ENCODE results near the gene LLGL1.
"Not testable (repeated sequence)": the region's sequence is repeated elsewhere in the genome, so short reads cannot be mapped to it uniquely, and the experiment has no call there.

Gene LLGL1

DNA sequence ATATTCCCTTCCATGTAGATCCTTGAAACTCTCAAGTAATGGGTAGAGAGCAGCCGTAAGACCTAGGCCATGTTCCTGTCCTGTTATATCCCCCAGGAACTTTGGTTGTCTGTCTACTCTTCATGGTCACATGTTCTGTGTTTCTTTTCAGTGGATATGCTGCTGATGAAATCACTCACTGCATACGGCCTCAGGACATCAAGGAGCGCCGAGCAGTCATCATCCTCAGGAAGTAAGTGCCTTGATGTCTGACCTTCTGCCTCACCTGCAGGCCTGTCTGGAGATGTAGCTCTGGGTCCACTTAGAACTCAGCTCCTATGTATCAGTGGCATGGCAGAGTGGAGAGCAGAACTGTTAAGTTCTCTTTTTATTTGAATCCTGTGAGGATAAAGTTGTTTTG is 30.6 kb upstream of the LLGL1 start:
- FAIRE-seq: no peak

DNA sequence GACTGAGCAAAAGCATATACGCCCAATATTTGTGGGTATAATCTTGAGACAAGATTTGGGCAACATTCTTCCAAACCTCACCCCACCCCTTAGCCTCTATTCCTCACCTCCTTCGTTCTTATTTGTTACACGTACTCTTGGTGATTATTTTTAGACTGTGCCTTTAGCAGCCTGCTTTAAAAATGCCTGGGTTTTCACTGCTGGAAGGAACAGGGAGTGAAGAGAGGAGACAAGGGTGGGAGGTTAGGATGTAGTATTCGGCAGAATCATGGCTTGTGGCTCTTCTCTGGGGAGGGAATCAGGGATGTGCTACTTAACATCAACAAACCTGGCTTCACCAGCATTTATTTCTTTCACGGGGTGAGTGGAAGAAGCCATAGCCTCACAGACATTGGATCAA is 30.2 kb upstream of the LLGL1 start:
- FAIRE-seq: no peak

DNA sequence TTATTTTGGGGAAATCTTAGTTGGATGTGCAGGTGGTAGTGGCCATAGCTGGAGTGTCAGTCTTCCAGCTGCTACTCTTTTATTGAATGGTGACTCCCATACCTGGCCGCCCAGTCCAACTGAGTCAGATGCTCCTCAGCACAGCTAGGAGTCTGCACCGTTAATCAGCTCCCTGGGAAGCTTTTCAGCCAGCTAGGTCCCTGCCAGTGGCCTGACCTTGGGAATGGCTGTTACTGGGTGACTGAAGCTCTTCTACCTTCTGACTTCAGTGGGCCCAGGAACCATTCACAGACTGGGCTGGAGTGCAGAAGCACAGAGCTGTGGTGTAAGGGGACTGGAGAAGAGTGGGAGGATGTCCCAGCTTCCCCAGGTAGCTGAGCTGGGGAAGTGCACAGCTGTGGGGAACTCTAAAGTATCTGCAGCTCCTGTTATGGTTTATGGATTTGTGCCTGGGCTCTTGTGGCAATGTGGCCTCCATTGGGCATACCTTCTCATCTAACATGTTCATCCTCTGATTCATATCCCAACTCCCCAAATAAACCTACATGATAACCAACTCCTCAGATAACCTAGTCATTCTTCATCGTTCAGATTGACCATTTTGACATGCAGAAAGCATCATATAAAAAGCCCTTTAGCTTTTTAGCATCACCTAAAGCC is 27.8 kb upstream of the LLGL1 start:
- no peak for FAIRE-seq

DNA sequence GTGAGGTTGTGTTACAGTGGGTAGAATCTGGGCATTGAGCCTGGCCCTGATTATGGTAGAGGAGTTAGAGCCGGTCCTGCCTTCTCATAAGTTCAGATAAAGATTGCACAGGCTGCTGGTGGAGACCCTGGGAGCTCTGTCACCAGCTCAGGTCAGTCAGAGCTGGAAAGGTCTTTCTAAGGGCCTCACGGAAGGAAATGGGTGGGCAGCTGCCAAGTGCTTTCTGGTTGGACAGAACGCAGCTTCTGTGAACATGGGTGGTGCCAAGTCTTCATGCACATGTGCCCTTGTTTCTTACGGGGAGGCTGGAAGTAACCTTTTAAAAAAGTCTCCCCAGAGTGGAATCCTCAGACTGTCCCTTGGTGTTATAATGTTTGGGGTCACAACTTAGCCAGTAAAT is 26.9 kb upstream of the LLGL1 start:
- no peak for FAIRE-seq

DNA sequence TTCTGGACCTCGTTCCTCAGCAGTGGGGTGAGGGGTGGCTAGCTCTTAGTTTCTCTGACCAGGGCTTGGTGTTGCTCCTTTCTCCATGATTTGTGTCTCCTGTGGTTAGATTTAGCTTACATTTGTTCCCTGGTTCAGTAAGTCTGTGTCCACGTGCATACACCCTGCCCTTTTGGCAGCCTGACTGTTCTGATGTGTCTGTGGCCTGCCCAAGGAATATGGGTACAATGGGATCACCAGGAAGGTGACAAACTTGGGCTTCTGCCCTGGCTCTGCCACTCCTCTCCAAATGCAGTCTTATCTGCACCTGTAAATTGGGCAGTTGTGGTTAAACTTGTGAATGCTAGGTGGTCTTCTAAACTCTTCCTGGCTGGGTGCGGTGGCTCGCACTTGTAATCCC is 24.3 kb upstream of the LLGL1 start:
- no peak for FAIRE-seq

DNA sequence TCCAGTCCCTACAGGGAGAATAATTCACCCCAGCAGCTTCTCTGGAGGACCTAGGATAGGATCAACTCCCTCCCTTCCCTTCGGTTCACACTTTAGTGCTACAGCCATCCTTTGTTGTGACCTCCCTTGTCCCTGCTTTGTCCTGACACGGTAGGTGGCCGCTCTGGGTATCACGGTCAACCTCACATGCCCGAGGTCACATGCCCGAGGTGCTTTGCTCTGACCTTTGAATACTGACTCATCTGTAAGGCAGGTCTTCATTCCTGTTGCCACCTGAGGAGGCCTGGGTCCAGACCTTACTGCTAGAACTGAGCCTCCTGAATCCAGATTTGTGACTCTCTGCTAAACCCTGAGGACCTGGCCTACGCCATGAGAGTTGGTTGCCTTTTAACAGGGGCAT is 22.1 kb upstream of the LLGL1 start:
- FAIRE-seq: peak; percentile 89

DNA sequence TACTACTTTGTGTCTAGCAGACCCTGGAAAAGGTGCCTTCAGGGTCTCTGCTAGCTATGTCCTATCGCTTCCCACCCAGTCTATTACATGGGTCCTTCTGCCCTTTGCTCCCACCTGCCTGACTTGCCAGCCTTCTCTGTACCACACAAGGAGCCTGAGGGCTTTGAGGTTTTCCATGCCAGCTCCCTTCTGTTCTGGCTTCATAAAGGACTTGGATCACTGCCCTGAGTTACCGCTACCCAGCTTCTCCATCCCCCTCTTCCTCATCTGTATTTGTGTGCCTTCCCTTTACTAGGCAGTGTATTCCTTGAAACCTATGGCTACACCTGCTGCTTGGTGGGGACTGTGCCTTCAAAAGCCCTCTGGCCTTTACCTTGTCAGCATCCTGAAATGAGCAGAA is 19.6 kb upstream of the LLGL1 start:
- FAIRE-seq: no peak

DNA sequence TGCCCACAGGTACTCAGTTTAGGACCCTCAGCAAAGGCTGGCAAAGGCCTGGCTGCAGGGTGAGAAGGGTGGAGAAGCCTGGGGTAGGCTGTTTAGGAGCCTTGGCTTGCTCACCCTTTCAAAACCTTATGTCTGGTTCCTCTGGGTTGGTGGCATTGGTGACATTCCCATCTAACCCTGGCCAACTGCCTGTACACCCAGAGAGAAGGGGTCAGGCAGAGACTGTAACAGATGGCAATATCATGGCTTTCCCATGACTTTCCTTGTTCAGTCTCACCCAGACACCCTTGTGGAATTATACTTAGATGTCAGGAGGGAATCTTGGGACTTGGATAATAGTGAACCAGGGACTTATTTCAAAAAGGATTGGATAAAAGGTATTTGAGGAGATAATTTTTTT is 18.5 kb upstream of the LLGL1 start:
- FAIRE-seq: no peak

DNA sequence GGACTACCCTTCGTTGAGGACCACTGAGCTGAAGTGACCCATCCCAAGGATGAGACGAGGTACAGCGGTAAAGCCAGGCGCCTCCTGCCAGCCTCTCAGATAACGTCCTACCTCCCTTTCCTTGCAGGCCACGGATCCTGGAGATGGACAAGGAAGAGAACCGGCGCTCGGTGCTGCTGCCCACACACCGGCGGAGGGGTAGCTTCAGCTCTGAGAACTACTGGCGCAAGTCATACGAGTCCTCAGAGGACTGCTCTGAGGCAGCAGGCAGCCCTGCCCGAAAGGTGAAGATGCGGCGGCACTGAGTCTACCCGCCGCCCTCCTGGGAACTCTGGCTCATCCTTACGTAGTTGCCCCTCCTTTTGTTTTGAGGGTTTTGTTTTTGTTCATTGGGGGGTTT is 17.3 kb upstream of the LLGL1 start:
- no peak for FAIRE-seq

DNA sequence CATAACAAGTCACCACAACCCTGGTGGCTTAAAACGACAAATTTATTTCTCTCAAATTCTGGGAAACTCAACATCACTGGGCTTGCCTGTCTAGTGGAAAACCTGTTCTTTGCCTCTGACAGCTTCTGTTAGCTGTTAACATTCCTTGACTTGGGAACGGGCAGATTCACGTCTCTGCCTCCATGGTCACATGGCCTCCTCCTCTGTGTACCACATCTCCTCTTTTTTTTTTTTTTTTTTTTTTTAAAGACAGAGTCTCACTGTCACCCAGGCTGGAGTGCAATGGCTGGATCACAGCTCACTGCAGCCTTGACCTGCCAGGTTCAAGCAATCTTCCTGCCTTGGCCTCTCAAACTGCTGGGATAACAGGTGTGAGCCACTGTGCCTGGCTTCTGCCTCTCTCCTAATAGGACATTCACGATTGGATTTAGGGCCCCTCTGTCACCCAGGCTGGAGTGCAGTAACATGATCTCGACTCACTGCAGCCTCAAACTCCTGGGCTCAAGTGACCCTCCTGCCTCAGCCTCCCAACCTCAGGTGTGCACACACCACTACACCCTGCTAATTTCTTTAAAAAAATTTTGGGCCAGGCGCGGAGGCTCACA is 11.7 kb upstream of the LLGL1 start:
- FAIRE-seq: peak; percentile 6

DNA sequence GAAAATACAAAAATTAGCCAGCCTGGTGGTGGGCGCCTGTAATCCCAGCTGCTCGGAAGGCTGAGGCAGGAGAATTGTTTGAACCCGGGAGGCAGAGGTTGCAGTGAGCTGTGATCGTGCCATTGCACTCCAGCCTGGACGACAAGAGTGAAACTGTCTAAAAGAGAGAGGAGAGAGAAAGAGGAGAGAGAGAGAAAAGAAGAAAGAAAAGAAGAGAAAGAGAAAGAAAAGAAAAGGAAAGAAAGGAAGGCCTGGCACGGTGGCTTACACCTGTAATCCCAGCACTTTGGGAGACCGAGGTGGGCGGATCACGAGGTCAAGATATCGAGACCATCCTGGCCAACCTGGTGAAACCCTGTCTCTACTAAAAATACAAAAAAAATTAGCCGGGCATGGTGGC is 8.5 kb upstream of the LLGL1 start:
- not testable (repeated sequence) for FAIRE-seq

DNA sequence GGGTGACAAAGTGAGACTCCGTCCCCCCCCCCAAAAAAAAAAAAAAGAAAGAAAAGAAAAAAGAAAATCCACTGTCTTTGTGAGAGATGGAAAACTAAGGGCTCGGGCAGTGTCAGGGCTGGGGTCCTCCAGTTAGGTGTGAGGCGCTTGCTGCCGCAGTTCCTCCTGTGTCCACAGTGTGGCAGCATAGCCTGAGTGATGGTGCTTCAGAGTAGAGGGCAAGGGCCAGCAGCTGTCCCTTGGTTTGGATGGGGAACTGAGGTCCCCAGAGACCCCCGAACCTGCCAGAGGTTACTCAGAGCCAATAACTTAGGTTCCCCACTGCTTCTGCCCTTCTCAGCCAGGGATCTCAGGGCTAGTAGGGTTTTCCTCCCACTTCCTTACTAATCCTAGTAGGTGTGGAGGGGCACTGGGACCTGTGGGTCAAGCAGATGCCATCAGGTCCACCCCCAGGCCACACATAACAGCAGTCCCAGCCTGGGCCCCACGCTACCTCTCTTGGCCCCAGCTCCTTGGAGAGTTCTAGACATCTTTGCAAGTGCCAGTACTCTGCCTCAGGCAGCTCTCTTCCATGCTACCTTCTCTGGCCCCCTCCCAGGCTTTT is 7.9 kb upstream of the LLGL1 start:
- FAIRE-seq: peak; percentile 48

DNA sequence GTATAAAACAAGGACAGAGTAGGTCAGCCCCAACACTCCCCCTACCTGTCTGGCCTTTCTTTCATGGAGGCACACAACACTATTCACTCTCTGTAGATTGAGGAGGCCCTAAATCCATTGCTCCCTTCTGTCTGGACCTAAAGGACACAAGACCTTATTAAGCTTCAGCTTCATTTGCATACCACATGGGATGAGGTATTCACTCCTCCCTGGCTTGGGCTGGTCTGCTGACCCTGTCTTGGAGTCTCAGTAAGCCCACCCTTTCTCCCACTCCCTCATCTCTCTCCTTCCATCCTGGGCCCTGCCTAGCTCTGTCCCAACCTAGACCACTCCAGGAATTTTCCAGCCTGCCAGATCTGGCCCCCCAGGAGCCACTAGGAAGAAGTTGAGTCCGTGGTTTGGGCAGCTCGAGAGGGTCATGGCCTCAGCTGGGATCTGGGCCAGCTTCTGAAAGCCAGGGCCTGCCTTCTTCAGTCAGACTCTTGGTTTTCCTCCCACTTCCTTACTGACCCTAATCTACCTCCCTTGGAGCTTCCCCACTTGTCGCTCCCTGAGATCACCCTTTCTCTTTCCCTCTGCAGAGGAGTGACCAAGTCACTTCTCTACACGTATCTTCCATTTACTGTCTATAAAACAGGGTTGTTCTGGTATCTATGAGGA is 6.5 kb upstream of the LLGL1 start:
- FAIRE-seq: no peak

DNA sequence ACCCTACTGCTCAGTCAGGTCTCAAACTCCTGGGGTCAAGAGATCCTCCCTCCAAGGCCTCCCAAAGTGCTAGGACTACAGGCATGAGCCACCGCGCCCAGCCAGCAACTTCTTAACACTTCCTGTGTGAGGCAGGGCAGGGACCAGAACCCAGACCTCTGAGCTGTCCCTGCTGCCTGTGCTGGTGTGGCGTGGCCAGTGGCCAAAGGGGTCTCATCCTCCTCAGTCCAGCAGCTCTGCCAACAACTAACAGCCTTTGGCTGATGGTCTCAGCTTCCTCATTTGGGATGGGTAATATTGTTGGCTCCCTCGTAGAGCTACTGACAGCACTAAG is 1.4 kb upstream of the LLGL1 start:
- FAIRE-seq: no peak

DNA sequence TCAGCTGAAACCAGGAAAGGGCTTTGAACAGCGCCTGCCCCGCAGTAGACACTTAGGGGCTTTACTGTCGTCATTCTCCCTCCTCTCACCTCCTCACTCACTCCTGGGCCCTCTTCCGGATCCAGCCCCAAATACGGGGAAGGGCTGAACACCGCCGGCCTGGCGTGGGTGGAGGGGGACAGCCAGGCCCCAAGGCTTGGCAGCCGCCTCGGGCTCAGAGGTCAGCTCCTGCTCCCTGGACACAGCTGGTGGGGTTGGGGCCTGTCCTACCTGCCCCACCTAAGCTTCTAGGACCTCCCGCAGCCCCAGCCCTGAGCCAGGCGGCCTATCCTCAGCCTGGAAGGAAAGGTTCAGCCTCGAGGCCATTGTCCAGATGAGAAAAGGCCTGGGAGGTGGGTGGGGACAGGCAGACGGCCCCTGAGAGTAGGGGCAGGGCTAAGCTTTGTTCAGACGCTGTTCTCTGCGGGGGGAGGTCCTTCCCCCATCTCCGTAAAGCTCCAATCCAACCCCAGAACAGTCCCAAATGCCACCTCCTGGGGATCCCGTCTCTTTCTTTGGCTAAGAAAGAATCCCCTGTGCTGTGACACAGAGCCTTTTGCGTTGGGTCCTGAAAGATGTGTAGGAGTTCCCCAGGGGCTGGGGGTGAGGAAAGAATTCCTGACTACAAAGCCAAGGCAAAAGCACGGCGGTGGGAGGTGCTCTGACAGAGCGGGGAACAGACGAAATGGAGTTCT is 881 bp upstream of the LLGL1 start:
- peak; percentile 89 for FAIRE-seq

DNA sequence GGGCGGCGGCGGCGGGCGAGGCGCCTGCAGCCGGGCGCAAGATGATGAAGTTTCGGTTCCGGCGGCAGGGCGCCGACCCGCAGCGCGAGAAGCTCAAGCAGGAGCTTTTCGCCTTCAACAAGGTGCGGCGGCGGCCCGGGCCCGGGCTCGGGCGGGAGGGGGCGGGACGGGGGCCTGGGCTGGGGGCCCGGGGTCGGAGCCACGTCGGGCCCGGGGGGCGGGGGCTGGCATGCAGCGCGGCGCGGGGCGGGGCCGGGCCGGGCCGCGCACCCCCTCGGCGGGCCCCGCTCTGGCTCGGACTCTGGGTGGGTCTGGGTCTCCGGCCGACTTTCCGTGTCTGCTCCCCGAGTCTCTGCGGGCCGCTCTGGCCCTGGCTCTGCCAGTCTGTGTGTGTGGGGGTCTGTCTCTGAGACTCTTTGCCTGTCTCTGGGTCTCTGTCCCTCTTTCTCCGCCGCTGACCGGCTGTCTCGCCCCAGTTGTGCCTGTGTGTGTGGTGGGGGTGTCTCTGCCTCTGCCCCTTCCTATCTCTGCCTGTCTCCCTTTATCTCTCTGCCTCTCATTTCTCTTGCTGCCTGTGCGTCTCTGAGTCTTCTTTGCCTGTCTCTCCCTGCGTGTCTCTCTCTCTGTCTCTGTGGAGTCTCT is 328 bp downstream of the LLGL1 start:
- FAIRE-seq: no peak

DNA sequence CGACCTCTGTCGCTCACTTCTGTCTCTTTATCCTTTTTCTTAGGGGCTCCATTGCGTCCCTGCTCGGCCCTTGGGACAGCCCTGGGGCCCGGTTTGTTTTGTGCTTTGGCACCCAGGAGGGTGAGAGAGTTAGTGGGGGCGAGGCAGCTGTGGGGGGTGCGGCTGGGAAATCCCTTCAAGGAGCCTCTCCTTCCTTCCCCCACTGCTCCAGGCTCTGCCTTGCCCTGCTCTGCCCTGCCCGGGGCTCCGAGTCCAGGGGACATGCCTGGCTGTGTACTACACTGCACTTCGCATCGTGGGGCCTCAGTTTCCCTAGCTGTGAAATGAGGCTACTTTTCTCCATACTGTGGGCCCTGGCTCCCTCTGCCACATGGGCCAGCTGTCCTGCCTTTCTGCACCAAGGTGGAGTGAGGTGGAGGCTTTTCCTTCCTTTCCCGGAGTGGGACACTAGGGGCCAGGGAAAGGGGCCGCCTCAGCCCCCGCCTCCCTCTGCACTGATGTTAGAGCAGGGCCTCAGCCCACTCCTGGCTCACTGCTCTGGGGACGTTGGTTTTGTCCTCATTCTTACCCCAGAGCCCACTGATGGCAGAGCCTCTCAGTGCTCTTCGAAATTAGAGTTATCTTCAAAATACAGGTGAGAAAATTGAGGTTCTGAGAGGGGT is 980 bp downstream of the LLGL1 start:
- FAIRE-seq: no peak

DNA sequence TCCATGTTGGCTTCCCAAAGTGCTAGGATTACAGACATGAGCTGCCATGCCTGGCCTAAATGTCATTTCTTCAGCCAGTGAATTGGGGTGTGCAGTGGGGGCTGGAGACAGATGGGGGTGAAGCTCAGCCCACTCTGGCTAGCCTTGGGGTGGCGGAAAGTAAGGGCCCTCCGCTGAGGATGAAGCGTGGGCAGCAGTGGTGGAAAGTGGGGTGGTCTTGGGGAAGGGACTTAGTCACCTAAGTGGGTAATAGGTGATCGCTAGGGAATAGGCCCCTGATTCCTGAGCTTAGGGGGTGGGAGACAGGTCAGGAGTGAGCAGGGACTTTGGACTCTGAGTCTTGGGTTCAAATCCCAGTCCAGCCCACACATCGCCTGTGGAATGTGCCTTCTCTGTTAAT is 2.2 kb downstream of the LLGL1 start:
- FAIRE-seq: no peak

DNA sequence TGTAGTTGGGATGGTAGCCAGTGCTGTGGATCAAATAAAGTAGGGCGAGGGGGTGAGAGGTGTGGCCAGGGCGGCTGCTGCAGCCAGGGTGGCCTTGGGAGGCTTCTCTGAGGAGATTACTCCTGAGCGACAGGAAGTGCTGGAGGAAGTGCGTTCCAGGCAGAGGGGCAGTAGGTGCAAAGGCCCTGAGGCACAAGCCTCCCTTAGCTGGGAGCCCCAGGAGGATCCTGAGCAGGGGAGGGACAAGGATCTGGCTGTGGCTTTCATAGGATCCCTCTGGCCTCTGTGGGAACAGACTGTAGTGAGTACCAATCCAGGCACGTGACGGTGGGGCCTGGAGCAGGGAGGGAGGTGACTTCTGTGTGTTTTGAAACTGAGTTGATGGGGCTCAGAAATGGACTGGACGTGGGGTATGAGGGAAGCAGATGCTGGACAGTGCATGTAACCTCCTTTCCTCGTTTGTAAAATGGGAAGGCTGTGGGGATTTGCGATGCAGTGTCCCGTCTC is 2.8 kb downstream of the LLGL1 start:
- FAIRE-seq: no peak

DNA sequence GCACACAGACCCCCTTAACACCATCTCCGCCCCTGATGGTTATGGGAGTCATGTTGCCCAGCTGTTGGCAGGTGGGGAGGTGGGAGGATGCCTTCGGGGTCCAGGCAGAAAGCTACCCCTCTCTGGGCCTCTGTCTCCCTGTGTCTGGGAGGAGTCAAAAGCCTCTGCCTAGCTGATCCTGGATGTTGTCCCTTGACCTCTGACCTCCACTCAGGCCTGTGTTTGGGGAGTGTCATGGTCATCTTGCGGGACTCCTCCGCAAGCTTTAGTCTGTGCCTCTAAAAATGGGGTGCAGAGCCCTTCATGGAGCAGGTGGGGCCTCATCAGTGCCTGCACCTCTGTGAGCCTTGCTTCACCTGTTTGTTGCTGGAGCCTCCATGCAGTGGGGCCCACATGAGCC is 3.8 kb downstream of the LLGL1 start:
- no peak for FAIRE-seq

DNA sequence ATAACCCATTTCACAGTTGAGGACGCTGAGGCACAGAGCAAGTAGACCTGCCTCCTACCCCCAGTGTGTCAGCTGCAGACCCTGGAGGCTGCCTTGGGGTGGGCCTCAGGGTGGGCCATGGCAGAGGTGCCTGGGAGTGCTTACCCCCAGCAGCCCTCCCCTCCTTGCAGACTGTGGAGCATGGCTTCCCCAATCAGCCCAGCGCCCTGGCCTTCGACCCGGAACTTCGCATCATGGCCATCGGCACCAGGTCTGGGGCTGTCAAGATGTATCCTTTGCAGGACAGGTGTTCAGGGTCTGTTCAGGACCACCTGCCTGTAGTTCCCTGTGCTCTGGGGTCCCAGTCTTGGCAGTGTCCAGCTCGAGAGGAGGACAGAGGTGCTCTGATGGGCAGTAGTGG is 4.3 kb downstream of the LLGL1 start:
- no peak for FAIRE-seq

Data from G401.6 (cell line).